Left ventricle myocardium inferior (tissue), 1 donor: Measurements from ENCODE around the gene MEI4. TPM values are rescaled to one million over a fixed set of nuclear protein-coding genes. Genes with fewer than 3 reads are reported as not detected.

Experiments
- DNase-seq: peaks from one replicate; pipeline ENCODE4 v3.0.0-alpha.2; 2020
- H3K27ac ChIP-seq: fragments of 200-600 bp; replicated peaks from 2 replicates; pipeline ENCODE4 v1.8.0; 2021
- H3K27me3 ChIP-seq: fragments of 200-600 bp; 2 replicates; pipeline ENCODE4 v1.8.0; 2021; ENCODE audit warnings: low read depth
- H3K36me3 ChIP-seq: fragments of 200-600 bp; 2 replicates; pipeline ENCODE4 v1.8.0; 2021
- H3K4me1 ChIP-seq: fragments of 200-600 bp; 2 replicates; pipeline ENCODE4 v1.8.0; 2021
- H3K4me3 ChIP-seq: fragments of 200-600 bp; 2 replicates; pipeline ENCODE4 v1.8.0; 2021; ENCODE audit warnings: mild to moderate bottlenecking, moderate library complexity
- H3K9me3 ChIP-seq: fragments of 200-600 bp; replicated peaks from 2 replicates; pipeline ENCODE4 v1.8.0; 2021
- intact Hi-C: fragments of 100-400 bp; cut with micrococcal nuclease; formaldehyde crosslinking; loops from one replicate; pipeline ENCODE4 v1.11.0; 2022
- total RNA-seq: library from RNA; stranded (reverse); fragmentation: NEBNext Ultra II Directional; extraction: Animal tissue kit (Norgen Biotek cat#: 25700); gene quantifications from one replicate; pipeline ENCODE4 v1.2.1, GENCODE V29; 2021
- TF ChIP-seq, protein P1 (sequence below): fragments of 200-600 bp; IDR thresholded peaks from 2 replicates; pipeline ENCODE4 v1.8.0; 2021; ENCODE audit warnings: antibody characterized with exemption, mild to moderate bottlenecking, borderline replicate concordance
- donor health status: DM: no; HTN: yes; CAD: no; lungs with severe emphysema.

MEI4 gene
- total RNA-seq, 1 donor from 2014 or later: 0.52 TPM

DNA sequence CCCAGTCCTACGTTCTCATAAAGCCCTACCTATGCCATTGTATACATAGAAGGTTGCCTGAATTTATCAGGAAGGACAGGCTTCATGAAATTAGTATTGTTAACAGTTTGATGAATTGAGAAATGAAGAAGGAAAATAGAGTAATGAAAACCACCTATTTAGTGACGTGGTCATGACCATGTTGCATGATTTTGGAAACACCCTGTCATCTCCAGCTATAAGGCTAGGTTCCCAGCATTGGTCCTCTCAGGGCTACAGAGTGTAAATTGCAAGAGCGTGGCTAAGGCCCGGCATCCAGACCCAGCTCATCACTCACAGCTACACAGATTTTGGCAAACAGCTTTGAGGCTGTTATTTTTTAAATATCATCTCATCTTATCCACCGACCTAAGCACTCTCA lies 203.6 kb downstream of the MEI4 start:
- Histone ChIP-seq H3K4me1 (no peaks in the 10 kb centered on the region), H3K4me3 (no peak overlapping the region), H3K27ac (no peak overlapping the region), H3K9me3 (no peaks in the 10 kb centered on the region), H3K36me3 (no peaks in the 10 kb centered on the region), H3K27me3 (no peaks in the 10 kb centered on the region)
- intact Hi-C loops: no loop called here
- TF ChIP-seq, protein P1, sequence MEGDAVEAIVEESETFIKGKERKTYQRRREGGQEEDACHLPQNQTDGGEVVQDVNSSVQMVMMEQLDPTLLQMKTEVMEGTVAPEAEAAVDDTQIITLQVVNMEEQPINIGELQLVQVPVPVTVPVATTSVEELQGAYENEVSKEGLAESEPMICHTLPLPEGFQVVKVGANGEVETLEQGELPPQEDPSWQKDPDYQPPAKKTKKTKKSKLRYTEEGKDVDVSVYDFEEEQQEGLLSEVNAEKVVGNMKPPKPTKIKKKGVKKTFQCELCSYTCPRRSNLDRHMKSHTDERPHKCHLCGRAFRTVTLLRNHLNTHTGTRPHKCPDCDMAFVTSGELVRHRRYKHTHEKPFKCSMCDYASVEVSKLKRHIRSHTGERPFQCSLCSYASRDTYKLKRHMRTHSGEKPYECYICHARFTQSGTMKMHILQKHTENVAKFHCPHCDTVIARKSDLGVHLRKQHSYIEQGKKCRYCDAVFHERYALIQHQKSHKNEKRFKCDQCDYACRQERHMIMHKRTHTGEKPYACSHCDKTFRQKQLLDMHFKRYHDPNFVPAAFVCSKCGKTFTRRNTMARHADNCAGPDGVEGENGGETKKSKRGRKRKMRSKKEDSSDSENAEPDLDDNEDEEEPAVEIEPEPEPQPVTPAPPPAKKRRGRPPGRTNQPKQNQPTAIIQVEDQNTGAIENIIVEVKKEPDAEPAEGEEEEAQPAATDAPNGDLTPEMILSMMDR: no peak
- no peak for DNase-seq

DNA sequence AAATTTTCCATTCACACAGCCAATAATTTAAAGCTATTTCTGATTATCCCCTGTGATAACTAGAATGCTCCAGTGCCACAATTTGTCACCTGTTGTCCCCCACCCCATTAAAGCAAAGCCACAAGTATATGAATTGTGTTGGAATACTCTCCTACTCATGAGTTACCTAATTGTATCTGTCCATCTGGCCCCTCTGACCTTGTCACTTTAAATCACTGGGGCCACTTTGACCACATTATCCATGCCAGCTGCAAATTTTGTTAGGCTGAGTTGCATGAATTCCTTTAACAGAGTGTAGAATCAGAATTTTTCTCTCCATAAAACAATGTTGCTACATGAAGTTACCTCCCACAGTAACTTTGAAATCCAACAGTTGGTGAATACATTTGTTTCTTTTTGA lies 204.6 kb downstream of the MEI4 start:
- TF ChIP-seq, protein P1: no peak
- no peaks in the 10 kb centered on the region for H3K4me1 ChIP-seq

DNA sequence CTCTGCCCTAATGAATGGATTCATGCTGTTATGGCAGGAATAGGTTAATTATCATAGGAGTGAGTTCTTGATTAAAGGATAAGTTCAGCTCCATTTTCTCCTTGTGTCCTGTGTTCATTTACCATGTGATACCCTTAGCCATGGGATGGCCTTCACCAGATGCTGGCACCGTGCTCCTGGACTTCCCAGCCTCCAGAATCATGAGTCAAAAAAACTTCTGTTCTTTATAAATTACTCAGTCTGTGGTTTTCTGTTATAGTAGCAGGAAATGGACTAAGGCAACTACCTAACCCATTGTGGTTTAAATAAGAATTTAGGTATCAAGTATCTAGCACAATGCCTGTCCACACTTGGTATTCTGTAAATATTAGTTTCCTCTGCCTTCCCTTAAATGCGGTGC lies 223.5 kb downstream of the MEI4 start:
- Histone ChIP-seq H3K27me3 (no peaks in the 10 kb centered on the region), H3K36me3 (no peaks in the 10 kb centered on the region), H3K9me3 (peaks cover 13% of the 10 kb centered on the region), H3K4me3 (no peak overlapping the region), H3K27ac (no peak overlapping the region), H3K4me1 (no peaks in the 10 kb centered on the region)
- no peak for DNase-seq
- TF ChIP-seq, protein P1: no peak
- intact Hi-C loops: no loop called here

More for the DNA sequence above, 204.6 kb downstream of the MEI4 start:
- intact Hi-C loops: no loop called here
- DNase-seq: no peak
- Histone ChIP-seq H3K36me3 (no peaks in the 10 kb centered on the region), H3K27ac (no peak overlapping the region), H3K4me3 (no peak overlapping the region), H3K27me3 (no peaks in the 10 kb centered on the region), H3K9me3 (no peaks in the 10 kb centered on the region)

DNA sequence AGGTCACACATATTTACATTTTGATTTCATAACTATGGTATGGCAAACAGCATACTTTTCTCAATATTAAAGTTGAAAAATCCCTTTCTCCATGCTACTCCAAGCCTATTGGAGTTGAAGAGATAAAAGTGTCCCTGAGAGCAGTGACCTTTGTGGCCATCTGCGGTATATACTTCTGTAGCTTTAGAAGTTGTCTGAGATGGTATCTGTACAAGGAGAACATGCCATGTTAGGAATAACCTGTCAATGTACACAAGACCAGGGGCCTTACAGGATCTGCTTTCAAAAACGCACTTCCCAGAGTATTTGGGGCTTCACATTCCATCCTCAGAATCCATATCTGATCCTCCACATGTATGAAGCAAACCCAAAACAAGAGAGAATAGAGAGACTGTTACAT lies 226.7 kb downstream of the MEI4 start:
- DNase-seq: no peak
- Histone ChIP-seq H3K4me1 (no peaks in the 10 kb centered on the region), H3K27ac (no peak overlapping the region), H3K36me3 (no peaks in the 10 kb centered on the region), H3K9me3 (peaks cover 17% of the 10 kb centered on the region), H3K4me3 (no peak overlapping the region), H3K27me3 (no peaks in the 10 kb centered on the region)
- TF ChIP-seq, protein P1: no peak
- intact Hi-C loops: no loop called here

DNA sequence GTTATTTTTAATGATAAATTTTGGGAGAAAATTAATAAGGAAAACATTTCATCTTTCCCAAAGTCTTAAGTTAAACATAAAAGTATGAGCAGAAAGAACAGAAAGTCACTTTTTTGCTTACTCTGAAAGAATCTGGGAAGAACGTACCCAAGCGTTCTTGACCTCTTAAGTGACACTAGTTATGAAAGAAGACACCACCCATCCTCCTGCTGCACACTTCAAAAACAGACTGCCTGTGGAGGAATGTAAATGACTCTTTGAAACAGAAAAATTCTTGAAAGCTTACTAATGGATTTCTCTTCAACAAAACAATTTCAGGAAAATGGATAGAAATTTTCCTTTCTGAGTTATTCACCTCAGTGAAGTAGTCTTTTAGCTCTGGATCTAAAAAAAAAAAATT lies 227.7 kb downstream of the MEI4 start:
- H3K27me3 ChIP-seq: no peaks in the 10 kb centered on the region

More for the DNA sequence above, 227.7 kb downstream of the MEI4 start:
- Histone ChIP-seq H3K9me3 (peaks cover 16% of the 10 kb centered on the region), H3K4me3 (no peak overlapping the region), H3K27ac (no peak overlapping the region), H3K36me3 (no peaks in the 10 kb centered on the region), H3K4me1 (no peaks in the 10 kb centered on the region)
- intact Hi-C loops: no loop called here
- TF ChIP-seq, protein P1: no peak
- no peak for DNase-seq
